Measurements from ENCODE around the gene PAPPA2. TPM values are rescaled to one million over a fixed set of nuclear protein-coding genes. Genes with fewer than 3 reads are reported as not detected.

Gene PAPPA2
- total and polyA plus RNA-seq, 2 of the 4 experiments (the other 2 are of a cell fraction) = 0.10 to 0.18 TPM

DNA sequence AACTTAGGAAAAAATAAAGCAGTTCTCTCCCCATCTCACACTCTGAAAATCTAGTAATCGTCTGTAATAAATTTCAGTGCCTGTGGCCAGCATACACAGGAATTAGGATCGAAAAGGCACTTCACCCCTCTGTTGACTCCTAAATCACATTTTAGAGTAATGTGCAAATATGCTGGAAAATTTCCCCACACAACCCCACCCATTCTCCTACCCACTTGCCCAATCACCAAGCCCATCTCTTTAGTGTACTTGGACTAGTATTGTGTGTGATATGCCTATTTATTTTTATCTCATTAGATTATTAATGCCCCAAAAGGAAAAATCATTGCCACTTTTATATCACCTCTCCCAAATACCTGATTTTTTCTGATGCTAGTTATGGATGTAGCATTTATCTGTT lies 378.3 kb downstream of the PAPPA2 start:
- no peak overlapping the region for H4K91ac ChIP-seq (ENCODE audit: insufficient read depth, low read depth, low read length)
- no peaks in the 10 kb centered on the region for H4K20me1 ChIP-seq (ENCODE audit: insufficient read depth, low read length)
- no peak overlapping the region for H3K27ac ChIP-seq (ENCODE audit: insufficient read depth, low read length)
- no peak overlapping the region for H3K23ac ChIP-seq (ENCODE audit: low read depth, low read length)
- H2BK5ac ChIP-seq (ENCODE audit: low read depth, low read length, poor library complexity, severe bottlenecking) = no peak overlapping the region
- ChIA-PET CTCF (no interaction called here), POLR2A (ENCODE audit: unreplicated experiment) (no interaction called here)
- no peak overlapping the region for H2AFZ ChIP-seq (replicated peaks; ENCODE audit: low read length, poor library complexity)
- intact Hi-C loops (cut with micrococcal nuclease) = no loop called here
- no peak overlapping the region for H2AK9ac ChIP-seq (replicated peaks; ENCODE audit: low read depth, low read length, poor library complexity)
- no peaks in the 10 kb centered on the region for H3K27me3 ChIP-seq (ENCODE audit: control insufficient read depth, insufficient read depth, low read length)
- no peak for TF ChIP-seq RAD21 (IDR thresholded peaks at IDR 0.05; ENCODE audit: low read length)
- TF ChIP-seq RCOR1 (IDR thresholded peaks at IDR 0.05; ENCODE audit: insufficient replicate concordance, low read length) = no peak
- TF ChIP-seq FOS (IDR thresholded peaks at IDR 0.05; ENCODE audit: low read depth, low read length) = no peak
- TF ChIP-seq, protein P1, sequence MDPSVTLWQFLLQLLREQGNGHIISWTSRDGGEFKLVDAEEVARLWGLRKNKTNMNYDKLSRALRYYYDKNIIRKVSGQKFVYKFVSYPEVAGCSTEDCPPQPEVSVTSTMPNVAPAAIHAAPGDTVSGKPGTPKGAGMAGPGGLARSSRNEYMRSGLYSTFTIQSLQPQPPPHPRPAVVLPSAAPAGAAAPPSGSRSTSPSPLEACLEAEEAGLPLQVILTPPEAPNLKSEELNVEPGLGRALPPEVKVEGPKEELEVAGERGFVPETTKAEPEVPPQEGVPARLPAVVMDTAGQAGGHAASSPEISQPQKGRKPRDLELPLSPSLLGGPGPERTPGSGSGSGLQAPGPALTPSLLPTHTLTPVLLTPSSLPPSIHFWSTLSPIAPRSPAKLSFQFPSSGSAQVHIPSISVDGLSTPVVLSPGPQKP (IDR thresholded peaks at IDR 0.05; ENCODE audit: borderline replicate concordance, low read depth, low read length) = no peak
- TF ChIP-seq, protein P2, sequence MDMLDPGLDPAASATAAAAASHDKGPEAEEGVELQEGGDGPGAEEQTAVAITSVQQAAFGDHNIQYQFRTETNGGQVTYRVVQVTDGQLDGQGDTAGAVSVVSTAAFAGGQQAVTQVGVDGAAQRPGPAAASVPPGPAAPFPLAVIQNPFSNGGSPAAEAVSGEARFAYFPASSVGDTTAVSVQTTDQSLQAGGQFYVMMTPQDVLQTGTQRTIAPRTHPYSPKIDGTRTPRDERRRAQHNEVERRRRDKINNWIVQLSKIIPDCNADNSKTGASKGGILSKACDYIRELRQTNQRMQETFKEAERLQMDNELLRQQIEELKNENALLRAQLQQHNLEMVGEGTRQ (IDR thresholded peaks at IDR 0.05; ENCODE audit: low read depth, low read length) = no peak
- no peak overlapping the region for H3K56ac ChIP-seq (ENCODE audit: extremely low read depth, insufficient read depth, low read length)
- no peaks in the 10 kb centered on the region for H3K9me3 ChIP-seq (ENCODE audit: control insufficient read depth, insufficient read depth, low read length)
- in situ Hi-C loops (cut with MboI; ENCODE audit: low sequenced_read_pairs) = no loop called here
- H4K8ac ChIP-seq (ENCODE audit: low read depth in 2 of 2, low read length in 2 of 2) = no peak overlapping the region
- H3K9ac ChIP-seq (ENCODE audit: low read depth, low read length) = no peak overlapping the region
- no peak overlapping the region for H2AK5ac ChIP-seq (ENCODE audit: low read depth, low read length)
- no peaks in the 10 kb centered on the region for H3K79me1 ChIP-seq (ENCODE audit: low read depth in 1 of 2, low read length in 2 of 2)
- no peak overlapping the region for H2BK20ac ChIP-seq (ENCODE audit: low read depth, low read length)
- no peak overlapping the region for H2BK15ac ChIP-seq (ENCODE audit: low read depth, low read length)
- no peak overlapping the region for H3K4me3 ChIP-seq (ENCODE audit: insufficient read depth, low read depth, low read length)
- no peak overlapping the region for H3K14ac ChIP-seq (replicated peaks; ENCODE audit: low read depth, low read length)
- no peak overlapping the region for H3K4ac ChIP-seq (ENCODE audit: low read depth, low read length)
- DNase-seq (no peak), ATAC-seq (ENCODE audit: low read depth) (no peak)
- H3K36me3 ChIP-seq (ENCODE audit: control insufficient read depth, insufficient read depth, low read length) = no peaks in the 10 kb centered on the region
- H3K4me2 ChIP-seq (ENCODE audit: low read depth, low read length) = no peak overlapping the region
- dilution Hi-C loops (cut with HindIII; ENCODE audit: low sequenced_read_pairs, unreplicated experiment) = no loop called here
- no peak overlapping the region for H4K5ac ChIP-seq (ENCODE audit: low read depth, low read length)
- BruUV-seq (replicated peaks) = no TSS peak
- no peaks in the 10 kb centered on the region for H3K4me1 ChIP-seq (ENCODE audit: control insufficient read depth, insufficient read depth, low read length)
- no CpG with 5 or more reads among the region's 2 CpGs for WGBS, 2 experiments (ENCODE audit: extremely low coverage in 2 of 2, insufficient read length in 1 of 2)
- no peak overlapping the region for H3K18ac ChIP-seq (ENCODE audit: low read depth, low read length)
- no peak overlapping the region for H2BK120ac ChIP-seq (ENCODE audit: low read depth, low read length)
- H3K9me1 ChIP-seq (ENCODE audit: insufficient read depth, low read length) = no peaks in the 10 kb centered on the region
